Dedifferentiated amniotic fluid mesenchymal stem cell (primary cell): Measurements from ENCODE around the gene PARP15.
"Not testable (repeated sequence)": the region's sequence is repeated elsewhere in the genome, so short reads cannot be mapped to it uniquely, and the experiment has no call there.

Experiments
- DNase-seq: peaks from one replicate; pipeline ENCODE4 v3.0.0-alpha.2; 2016; ENCODE audit errors: extremely low spot score

Gene PARP15

GRCh38 chr3:122577409-122578031 lies at the start of gene PARP15:
TSS of gene PARP15 (plus strand) at chr3:122577650. CDS start at chr3:122577668, 18 bp downstream.
- DNase-seq: no peak

- DNase-seq: no peak
Observed at GRCh38 chr3:122530164-122530563, 47.3 kb upstream of the PARP15 start.

- no peak for DNase-seq
Observed at GRCh38 chr3:122533480-122533879, 44.0 kb upstream of the PARP15 start.

GRCh38 chr3:122533931-122534334 lies 43.5 kb upstream of the PARP15 start:
- DNase-seq: peak; percentile 65

- DNase-seq: no peak
Observed at GRCh38 chr3:122535964-122536631, 41.4 kb upstream of the PARP15 start.

- DNase-seq: no peak
Observed at GRCh38 chr3:122536632-122537001, 40.8 kb upstream of the PARP15 start.

GRCh38 chr3:122538956-122539490 lies 38.4 kb upstream of the PARP15 start:
- DNase-seq: no peak

- no peak for DNase-seq
Observed at GRCh38 chr3:122546151-122546550, 31.3 kb upstream of the PARP15 start.

- no peak for DNase-seq
Observed at GRCh38 chr3:122548076-122548475, 29.4 kb upstream of the PARP15 start.

GRCh38 chr3:122548619-122549018 lies 28.8 kb upstream of the PARP15 start:
- no peak for DNase-seq

GRCh38 chr3:122553171-122553570 lies 24.3 kb upstream of the PARP15 start:
- DNase-seq: no peak

- no peak for DNase-seq
Observed at GRCh38 chr3:122555275-122556071, 22.0 kb upstream of the PARP15 start.

GRCh38 chr3:122557356-122557755 lies 20.1 kb upstream of the PARP15 start:
- no peak for DNase-seq

GRCh38 chr3:122558605-122559004 lies 18.8 kb upstream of the PARP15 start:
- no peak for DNase-seq

GRCh38 chr3:122559906-122560305 lies 17.5 kb upstream of the PARP15 start:
- no peak for DNase-seq

GRCh38 chr3:122560680-122561079 lies 16.8 kb upstream of the PARP15 start:
- DNase-seq: peak; percentile 58

- peak; percentile 27 for DNase-seq
Observed at GRCh38 chr3:122562923-122563716, 14.3 kb upstream of the PARP15 start.

- no peak for DNase-seq
Observed at GRCh38 chr3:122563717-122564025, 13.8 kb upstream of the PARP15 start.

GRCh38 chr3:122564155-122564912 lies 13.1 kb upstream of the PARP15 start, which contains the start of the genes DTX3L and PARP9:
TSS of gene DTX3L (plus strand) at chr3:122564338. CDS start at chr3:122564427, 89 bp downstream.
TSS of gene PARP9 (minus strand) at chr3:122564300. CDS start at chr3:122559620, 4,680 bp downstream.
- DNase-seq: peak; percentile 59

- DNase-seq: not testable (repeated sequence)
Observed at GRCh38 chr3:122568131-122568530, 9.3 kb upstream of the PARP15 start.

GRCh38 chr3:122568755-122569154 lies 8.7 kb upstream of the PARP15 start:
- DNase-seq: no peak
